K562 (cell line): Measurements from ENCODE around the gene SIRPB2. TPM values are rescaled to one million over a fixed set of nuclear protein-coding genes. Genes with fewer than 3 reads are reported as not detected.

ENCODE experiments used
- ATF1 ChIP-seq, 2 experiments: fragments of 450-650 bp in 1 of 2; IDR thresholded peaks; 2 replicates each; pipeline ENCODE4 v1.6.1; 2016; ENCODE audit warnings: missing compliant biosample characterization in 1 of 2, missing genetic modification characterization in 1 of 2
- ATF7 ChIP-seq: fragments of 450-650 bp; IDR thresholded peaks from 2 replicates; pipeline ENCODE4 v1.7.1; 2014; ENCODE audit warnings: mild to moderate bottlenecking, moderate library complexity
- EP400 ChIP-seq: fragments of 450-650 bp; IDR thresholded peaks from 2 replicates; pipeline ENCODE4 v1.6.1; 2017; ENCODE audit warnings: antibody characterized with exemption, mild to moderate bottlenecking, moderate library complexity
- EZH2 ChIP-seq: IDR thresholded peaks from 2 replicates; pipeline ENCODE4 v1.6.1; 2012; ENCODE audit warnings: low read depth, mild to moderate bottlenecking, inconsistent platforms, low read length, borderline replicate concordance
- FOS ChIP-seq: IDR thresholded peaks from 3 replicates; pipeline ENCODE4 v1.6.1; 2011; ENCODE audit not compliant: insufficient read length; ENCODE audit errors: extremely low read depth
- GATA2 ChIP-seq: sonication (generic); formaldehyde crosslinking; IDR thresholded peaks from 2 replicates; pipeline ENCODE4 v1.4.0; 2020; ENCODE audit warnings: mild to moderate bottlenecking, missing genetic modification reagents
- HMGN3 ChIP-seq: IDR thresholded peaks from 2 replicates; pipeline ENCODE4 v1.6.1; 2011; ENCODE audit warnings: borderline replicate concordance, low read depth, mild to moderate bottlenecking, mixed read lengths, low read length; ENCODE audit not compliant: insufficient read length; ENCODE audit errors: extremely low read depth
- JUND ChIP-seq, 2 experiments: IDR thresholded peaks; 2 replicates in 1 of 2; 3 replicates in 1 of 2; pipeline ENCODE4 v1.6.1; 2011; ENCODE audit warnings: borderline replicate concordance in 2 of 2, low read depth in 2 of 2, low read length in 2 of 2, improper control_type of control experiment in 1 of 2, missing biosample characterization in 1 of 2, missing genetic modification characterization in 1 of 2, missing genetic modification reagents in 1 of 2
- NUFIP1 ChIP-seq: fragments of 450-650 bp; IDR thresholded peaks from 2 replicates; pipeline ENCODE4 v1.6.1; 2018; ENCODE audit not compliant: partially characterized antibody
- RNF2 ChIP-seq: sonication (generic); IDR thresholded peaks from 2 replicates; pipeline ENCODE4 v1.6.1; 2016
- SRSF9 ChIP-seq: fragments of 200-400 bp; formaldehyde crosslinking; IDR thresholded peaks from 2 replicates; pipeline ENCODE4 v1.6.1; 2017; ENCODE audit warnings: low read depth, low read length, borderline replicate concordance
- TBP ChIP-seq: optimal IDR thresholded peaks from 2 replicates; pipeline ENCODE3; 2011; ENCODE audit warnings: low read depth, low read length, improper control_type of control experiment
- ZC3H8 ChIP-seq: fragments of 450-650 bp; IDR thresholded peaks from 2 replicates; pipeline ENCODE4 v1.6.1; 2017
- ZNF318 ChIP-seq, 2 experiments: fragments of 450-650 bp; IDR thresholded peaks; 2 replicates each; pipeline ENCODE4 v1.6.1; 2016; ENCODE audit warnings: mild to moderate bottlenecking in 2 of 2, borderline replicate concordance in 1 of 2, low read depth in 1 of 2, moderate library complexity in 1 of 2
- ZNF764 ChIP-seq: fragments of 250-450 bp; sonication (Bioruptor Pico); IDR thresholded peaks from 2 replicates; pipeline ENCODE4 v1.4.0; 2020; ENCODE audit warnings: low read depth, mild to moderate bottlenecking, moderate library complexity
- ZNF780A ChIP-seq: fragments of 250-450 bp; sonication (Bioruptor Pico); IDR thresholded peaks from 2 replicates; pipeline ENCODE4 v1.5.0; 2021; ENCODE audit warnings: mild to moderate bottlenecking
- polyA plus RNA-seq, 8 experiments: library from polyadenylated mRNA; depleted of rRNA in 4 of 8; stranded (reverse) in 5 of 8; unstranded in 3 of 8; fragments of >200 nt; fragmentation: Nextera tagmentation in 2 of 8; fragmentation: Illumina TruSeq in 1 of 8; extraction: Ambion mirVana in 2 of 8; extraction: Trizol in 1 of 8; gene quantifications; 2 replicates each; pipeline versions ENCODE4 v1.2.1 to v1.2.3, GENCODE V29; 2011 to 2014; ENCODE audit warnings: inconsistent platforms in 1 of 8, missing spikeins in 1 of 8
- total RNA-seq, 7 experiments: library from RNA; depleted of rRNA in 6 of 7; stranded (reverse); fragments of >200 nt in 6 of 7; fragmentation: Illumina TruSeq in 2 of 7; extraction: Trizol in 2 of 7; gene quantifications; 2 replicates each; pipeline versions ENCODE4 v1.2.1 to v1.2.3, GENCODE V29; 2011 to 2021; ENCODE audit warnings: low replicate concordance in 1 of 7
- TF ChIP-seq, protein P1 (sequence below): fragments of 250-450 bp; sonication (Bioruptor Pico); IDR thresholded peaks from 2 replicates; pipeline ENCODE4 v1.8.0; 2022; ENCODE audit warnings: inconsistent platforms

Gene SIRPB2
- total and polyA plus RNA-seq, 9 of the 15 experiments (the other 6 are each of a cell fraction or from before 2014, with no cell fraction given) = 0.07 TPM; not detected in 7

DNA sequence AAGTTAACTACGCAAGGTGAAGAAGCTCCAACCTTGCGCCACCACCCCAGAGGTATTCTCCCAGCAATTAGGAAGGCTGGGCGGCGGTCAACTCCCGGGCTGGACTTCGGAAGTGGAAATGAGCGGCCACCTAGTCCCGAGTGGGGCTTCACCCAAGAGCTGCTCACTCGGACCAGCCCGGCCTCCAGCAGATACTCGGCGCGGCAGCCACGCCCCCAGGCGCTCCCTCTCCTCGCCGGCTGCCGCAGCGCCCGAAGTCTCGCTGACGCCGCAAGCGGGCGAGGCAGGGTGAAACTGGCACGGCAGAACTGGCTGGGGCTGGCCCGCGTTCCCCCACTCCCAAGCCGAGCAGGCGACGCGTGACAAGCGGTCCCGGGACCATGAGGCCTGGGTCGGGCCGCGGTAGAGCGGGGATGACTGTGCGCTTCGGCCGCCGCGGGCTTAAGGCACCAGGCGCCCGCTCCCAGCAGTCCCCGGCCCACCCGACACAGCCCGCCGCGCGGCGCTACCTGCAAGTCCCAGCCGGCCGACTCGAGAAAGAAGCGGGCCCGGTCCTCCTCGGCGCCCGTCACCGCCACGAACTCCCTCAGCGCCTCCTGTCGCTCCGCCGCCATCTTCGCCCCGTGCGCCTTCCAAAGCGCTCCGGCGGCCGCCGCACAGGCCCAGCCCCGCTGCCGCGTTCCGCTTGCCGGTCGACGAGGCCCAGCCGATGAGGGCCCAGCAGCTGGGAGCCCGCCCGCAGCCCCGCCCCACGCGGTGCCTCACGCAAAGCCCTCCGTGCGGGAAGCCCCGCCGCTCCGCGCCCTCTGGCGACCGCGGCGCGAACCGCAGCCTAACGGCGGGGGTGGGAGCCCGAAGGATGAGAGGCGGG lies 24.8 kb downstream of the SIRPB2 start, which contains the start of gene NSFL1C (continued):
- TF ChIP-seq ZNF318 (IDR thresholded peaks at IDR 0.05; ENCODE audit: borderline replicate concordance in 1 of 2, low read depth in 1 of 2) = no peak
- no peak for TF ChIP-seq NUFIP1
- TF ChIP-seq ZC3H8 = no peak
- TF ChIP-seq ATF1 (CRISPR knock-in tag; IDR thresholded peaks at IDR 0.05) = no peak
- peak; percentile 66 for TF ChIP-seq ATF1 (tag; IDR thresholded peaks at IDR 0.05)
- TF ChIP-seq RNF2 = peak; percentile 22; the same call in 1 of the 2 replicates
- peak; percentile 63; the same call in 1 of the 2 replicates for TF ChIP-seq EP400
- no peak for TF ChIP-seq FOS
- no peak for TF ChIP-seq SRSF9
- no peak for TF ChIP-seq ZNF780A (CRISPR knock-in tag)
- no peak for TF ChIP-seq EZH2
- TF ChIP-seq HMGN3 = peak; percentile 83
- TF ChIP-seq ZNF764 (CRISPR knock-in tag) = no peak; the same call in none of the 2 replicates
- peak; percentile 65; the same call in 1 of the 2 replicates for TF ChIP-seq ATF7
- TF ChIP-seq, protein P1, sequence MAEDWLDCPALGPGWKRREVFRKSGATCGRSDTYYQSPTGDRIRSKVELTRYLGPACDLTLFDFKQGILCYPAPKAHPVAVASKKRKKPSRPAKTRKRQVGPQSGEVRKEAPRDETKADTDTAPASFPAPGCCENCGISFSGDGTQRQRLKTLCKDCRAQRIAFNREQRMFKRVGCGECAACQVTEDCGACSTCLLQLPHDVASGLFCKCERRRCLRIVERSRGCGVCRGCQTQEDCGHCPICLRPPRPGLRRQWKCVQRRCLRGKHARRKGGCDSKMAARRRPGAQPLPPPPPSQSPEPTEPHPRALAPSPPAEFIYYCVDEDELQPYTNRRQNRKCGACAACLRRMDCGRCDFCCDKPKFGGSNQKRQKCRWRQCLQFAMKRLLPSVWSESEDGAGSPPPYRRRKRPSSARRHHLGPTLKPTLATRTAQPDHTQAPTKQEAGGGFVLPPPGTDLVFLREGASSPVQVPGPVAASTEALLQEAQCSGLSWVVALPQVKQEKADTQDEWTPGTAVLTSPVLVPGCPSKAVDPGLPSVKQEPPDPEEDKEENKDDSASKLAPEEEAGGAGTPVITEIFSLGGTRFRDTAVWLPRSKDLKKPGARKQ (CRISPR knock-in tag) = no peak
- no peak for TF ChIP-seq GATA2 (CRISPR knock-in tag)
- TF ChIP-seq TBP = peak; percentile 95
- peak; percentile 42; the same call in 1 of the 2 replicates for TF ChIP-seq JUND (IDR thresholded peaks at IDR 0.05; ENCODE audit: borderline replicate concordance, low read depth, low read length)
- peak; percentile 15; the same call in 1 of the 3 replicates for TF ChIP-seq JUND (tag; IDR thresholded peaks at IDR 0.05; ENCODE audit: borderline replicate concordance, low read depth, low read length)
